Left cardiac atrium (tissue), 4 donors: ENCODE measurements around the gene NFAT5. TPM values are rescaled to one million over a fixed set of nuclear protein-coding genes. Genes with fewer than 3 reads are reported as not detected.
"Not testable (repeated sequence)": the region's sequence is repeated elsewhere in the genome, so short reads cannot be mapped to it uniquely, and the experiment has no call there.

Experiments
- ATAC-seq, 2 donors: fragments of 200-7000 bp; cut with Tn5 transposase; one replicate each; pipeline ENCODE4 v1.9.1; 2020; ENCODE audit warnings: mild to moderate bottlenecking in 2 of 2, moderate library complexity in 2 of 2
- DNase-seq: peaks from one replicate; pipeline ENCODE4 v3.0.0-alpha.2; 2020
- intact Hi-C, 2 donors: fragments of 100-400 bp; cut with DNase I; formaldehyde crosslinking; loops; one replicate each; pipeline versions ENCODE4 v1.14.1 to v1.15.1; 2022 to 2023
- long read RNA-seq: library from polyadenylated mRNA; unstranded; transcript quantifications from one replicate; pipeline ENCODE4 v2.0.0, GENCODE V29; 2021
- total RNA-seq, 2 donors: library from RNA; stranded (reverse); fragmentation: NEBNext Ultra II Directional; extraction: Animal tissue kit (Norgen Biotek cat#: 25700); gene quantifications; one replicate each; pipeline ENCODE4 v1.2.1, GENCODE V29; 2021
- donor health status: DM: no; HTN: yes; CAD: no.
- donor health status: DM: no; HTN: yes; CAD: no; lungs with severe emphysema.
- donor health status: DM: yes; HTN: yes; CAD: no.
- donor health status: Dilated cardiomyopathy.

The NFAT5 gene
- total RNA-seq, result 10 to 100 TPM; 19.7 to 23.6 TPM
- long read RNA-seq, full-length matches to known transcripts, result 2 of 5 reads
- long read RNA-seq, partial matches to known transcripts, result 2 of 5 reads
- long read RNA-seq, other reads (novel, unspliced or antisense), result 1 of 5 reads

GRCh38 chr16:69565671-69566239 is at the start of gene NFAT5:
Gene NFAT5 (plus strand): TSS chr16:69565966. CDS start chr16:69566302, 336 bp downstream.
- intact Hi-C loops, result loop anchor here (5.0 to 10.0 kb wide), 6 partner anchors 52 to 168 kb away; no protein-coding TSS in a partner anchor
- peak; percentile 91 to 92 for ATAC-seq
- peak; percentile 88 for DNase-seq

- ATAC-seq, intact Hi-C loops, DNase-seq: not testable (repeated sequence)
Measured at GRCh38 chr16:69517914-69518313, 47.9 kb upstream of the NFAT5 start.

GRCh38 chr16:69520413-69520799 is 45.4 kb upstream of the NFAT5 start:
- ATAC-seq, result no peak

GRCh38 chr16:69520800-69521602 is 44.8 kb upstream of the NFAT5 start:
- intact Hi-C loops, result no loop called here
- DNase-seq, result no peak
- ATAC-seq, result no peak

More at GRCh38 chr16:69520413-69520799, 45.4 kb upstream of the NFAT5 start:
- intact Hi-C loops, result no loop called here
- no peak for DNase-seq

GRCh38 chr16:69522041-69522578 is 43.7 kb upstream of the NFAT5 start:
- DNase-seq, result no peak
- intact Hi-C loops, result no loop called here
- no peak for ATAC-seq

- no peak for DNase-seq
- ATAC-seq, result no peak
- intact Hi-C loops, result no loop called here
Measured at GRCh38 chr16:69522732-69523404, 42.9 kb upstream of the NFAT5 start.

GRCh38 chr16:69523566-69524305 is 42.0 kb upstream of the NFAT5 start:
- ATAC-seq (no peak), DNase-seq (no peak)
- intact Hi-C loops, result no loop called here

GRCh38 chr16:69526831-69527655 is 38.7 kb upstream of the NFAT5 start:
- ATAC-seq, result no peak
- intact Hi-C loops, result no loop called here
- DNase-seq, result no peak

- DNase-seq (no peak), ATAC-seq (no peak)
- intact Hi-C loops, result no loop called here
Measured at GRCh38 chr16:69531988-69532387, 33.8 kb upstream of the NFAT5 start.

- DNase-seq (no peak), ATAC-seq (no peak)
- intact Hi-C loops, result no loop called here
Measured at GRCh38 chr16:69532641-69533455, 32.9 kb upstream of the NFAT5 start.

GRCh38 chr16:69534720-69535119 is 31.0 kb upstream of the NFAT5 start:
- ATAC-seq, result no peak
- intact Hi-C loops, result no loop called here

GRCh38 chr16:69535123-69536050 is 30.4 kb upstream of the NFAT5 start:
- intact Hi-C loops, result no loop called here
- DNase-seq (no peak), ATAC-seq (no peak)

More at GRCh38 chr16:69534720-69535119, 31.0 kb upstream of the NFAT5 start:
- no peak for DNase-seq

GRCh38 chr16:69537706-69538080 is 28.1 kb upstream of the NFAT5 start:
- ATAC-seq, result no peak
- no peak for DNase-seq
- intact Hi-C loops, result no loop called here

GRCh38 chr16:69538808-69539207 is 27.0 kb upstream of the NFAT5 start:
- intact Hi-C loops, result no loop called here
- no peak for ATAC-seq
- no peak for DNase-seq

GRCh38 chr16:69542974-69543373 is 22.8 kb upstream of the NFAT5 start:
- ATAC-seq (no peak), DNase-seq (no peak)
- intact Hi-C loops, result no loop called here

- intact Hi-C loops, result no loop called here
Measured at GRCh38 chr16:69544088-69544487, 21.7 kb upstream of the NFAT5 start.

More at GRCh38 chr16:69544088-69544487, 21.7 kb upstream of the NFAT5 start:
- DNase-seq (no peak), ATAC-seq (no peak)
